ENCODE measurements around the gene IGSF23.

IGSF23 gene

GRCh38 chr19:44640518-44640917, 27.2 kb downstream of the IGSF23 start (continued):
- TF ChIP-seq ESRRG (CRISPR knock-in tag; IDR thresholded peaks at IDR 0.05) = no peak
- TF ChIP-seq, protein P1, sequence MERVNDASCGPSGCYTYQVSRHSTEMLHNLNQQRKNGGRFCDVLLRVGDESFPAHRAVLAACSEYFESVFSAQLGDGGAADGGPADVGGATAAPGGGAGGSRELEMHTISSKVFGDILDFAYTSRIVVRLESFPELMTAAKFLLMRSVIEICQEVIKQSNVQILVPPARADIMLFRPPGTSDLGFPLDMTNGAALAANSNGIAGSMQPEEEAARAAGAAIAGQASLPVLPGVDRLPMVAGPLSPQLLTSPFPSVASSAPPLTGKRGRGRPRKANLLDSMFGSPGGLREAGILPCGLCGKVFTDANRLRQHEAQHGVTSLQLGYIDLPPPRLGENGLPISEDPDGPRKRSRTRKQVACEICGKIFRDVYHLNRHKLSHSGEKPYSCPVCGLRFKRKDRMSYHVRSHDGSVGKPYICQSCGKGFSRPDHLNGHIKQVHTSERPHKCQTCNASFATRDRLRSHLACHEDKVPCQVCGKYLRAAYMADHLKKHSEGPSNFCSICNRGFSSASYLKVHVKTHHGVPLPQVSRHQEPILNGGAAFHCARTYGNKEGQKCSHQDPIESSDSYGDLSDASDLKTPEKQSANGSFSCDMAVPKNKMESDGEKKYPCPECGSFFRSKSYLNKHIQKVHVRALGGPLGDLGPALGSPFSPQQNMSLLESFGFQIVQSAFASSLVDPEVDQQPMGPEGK (CRISPR knock-in tag; IDR thresholded peaks at IDR 0.05; ENCODE audit: borderline replicate concordance) = no peak
- TF ChIP-seq RARB (CRISPR knock-in tag; IDR thresholded peaks at IDR 0.05) = no peak
- no peak for TF ChIP-seq ARNTL (CRISPR knock-in tag; IDR thresholded peaks at IDR 0.05; ENCODE audit: borderline replicate concordance, low read depth)

GRCh38 chr19:44641501-44642265, 28.3 kb downstream of the IGSF23 start:
- TF ChIP-seq PPARA (CRISPR knock-in tag; IDR thresholded peaks at IDR 0.05; ENCODE audit: borderline replicate concordance) = no peak
- TF ChIP-seq RARB (CRISPR knock-in tag; IDR thresholded peaks at IDR 0.05) = no peak
- no peak for TF ChIP-seq BACH2 (CRISPR knock-in tag; IDR thresholded peaks at IDR 0.05; ENCODE audit: borderline replicate concordance)
- TF ChIP-seq ZNF565 (CRISPR knock-in tag; conservative IDR thresholded peaks at IDR 0.05; ENCODE audit: low read depth) = no peak
- TF ChIP-seq GLIS3 (CRISPR knock-in tag; IDR thresholded peaks at IDR 0.05) = no peak
- TF ChIP-seq ZNF8 (CRISPR knock-in tag; IDR thresholded peaks at IDR 0.05) = no peak
- no peak for TF ChIP-seq ZNF70 (CRISPR knock-in tag; IDR thresholded peaks at IDR 0.05)
- TF ChIP-seq, protein P1 (CRISPR knock-in tag; IDR thresholded peaks at IDR 0.05; ENCODE audit: borderline replicate concordance) = no peak
- no peak for ATAC-seq

DNA sequence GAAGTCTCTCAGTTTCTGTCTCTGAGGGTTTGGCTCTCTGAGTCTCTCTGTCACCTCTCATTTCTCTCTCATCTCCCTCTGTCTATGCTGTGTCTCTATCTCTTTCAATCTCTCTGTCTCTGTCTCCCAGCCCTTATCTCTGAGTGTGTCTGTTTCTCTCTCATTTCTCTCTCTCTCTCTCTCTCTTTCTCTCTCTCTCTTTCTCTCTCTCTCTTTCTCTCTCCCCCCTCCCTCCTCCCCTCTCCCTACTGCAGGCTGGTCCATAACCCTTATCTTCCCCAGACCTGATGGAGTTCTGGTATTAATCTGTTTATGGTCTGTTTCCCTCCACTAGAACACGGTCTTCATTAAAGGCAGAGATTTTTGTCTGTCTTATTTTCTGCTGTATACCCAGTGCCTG, 29.0 kb downstream of the IGSF23 start:
- TF ChIP-seq, protein P2, sequence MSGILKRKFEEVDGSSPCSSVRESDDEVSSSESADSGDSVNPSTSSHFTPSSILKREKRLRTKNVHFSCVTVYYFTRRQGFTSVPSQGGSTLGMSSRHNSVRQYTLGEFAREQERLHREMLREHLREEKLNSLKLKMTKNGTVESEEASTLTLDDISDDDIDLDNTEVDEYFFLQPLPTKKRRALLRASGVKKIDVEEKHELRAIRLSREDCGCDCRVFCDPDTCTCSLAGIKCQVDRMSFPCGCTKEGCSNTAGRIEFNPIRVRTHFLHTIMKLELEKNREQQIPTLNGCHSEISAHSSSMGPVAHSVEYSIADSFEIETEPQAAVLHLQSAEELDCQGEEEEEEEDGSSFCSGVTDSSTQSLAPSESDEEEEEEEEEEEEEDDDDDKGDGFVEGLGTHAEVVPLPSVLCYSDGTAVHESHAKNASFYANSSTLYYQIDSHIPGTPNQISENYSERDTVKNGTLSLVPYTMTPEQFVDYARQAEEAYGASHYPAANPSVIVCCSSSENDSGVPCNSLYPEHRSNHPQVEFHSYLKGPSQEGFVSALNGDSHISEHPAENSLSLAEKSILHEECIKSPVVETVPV (CRISPR knock-in tag; IDR thresholded peaks at IDR 0.05) = no peak
- TF ChIP-seq TOX (CRISPR knock-in tag; IDR thresholded peaks at IDR 0.05; ENCODE audit: borderline replicate concordance) (no peak), ZFP3 (CRISPR knock-in tag; IDR thresholded peaks at IDR 0.05) (no peak), ESRRG (CRISPR knock-in tag; IDR thresholded peaks at IDR 0.05) (no peak), GLIS3 (CRISPR knock-in tag; IDR thresholded peaks at IDR 0.05) (no peak), RARB (CRISPR knock-in tag; IDR thresholded peaks at IDR 0.05) (no peak), ARNTL (CRISPR knock-in tag; IDR thresholded peaks at IDR 0.05; ENCODE audit: borderline replicate concordance, low read depth) (no peak), CREB5 (CRISPR knock-in tag; IDR thresholded peaks at IDR 0.05; ENCODE audit: low read depth) (no peak), CSDC2 (CRISPR knock-in tag; IDR thresholded peaks at IDR 0.05) (no peak), ZNF565 (CRISPR knock-in tag; conservative IDR thresholded peaks at IDR 0.05; ENCODE audit: low read depth) (no peak)
- no peak for ATAC-seq

GRCh38 chr19:44643605-44644401, 30.4 kb downstream of the IGSF23 start, which contains the start of gene PVR:
PVR (plus strand) TSS chr19:44643910; CDS start chr19:44644097, 187 bp downstream.
- peak; percentile 93 for ATAC-seq
- no peak for TF ChIP-seq SNAI2 (CRISPR knock-in tag; IDR thresholded peaks at IDR 0.05)
- no peak for TF ChIP-seq PPARA (CRISPR knock-in tag; IDR thresholded peaks at IDR 0.05; ENCODE audit: borderline replicate concordance)
- TF ChIP-seq ISL1 (CRISPR knock-in tag; IDR thresholded peaks at IDR 0.05) = peak; percentile 10; the same call in 1 of the 2 replicates
- TF ChIP-seq, protein P1 (CRISPR knock-in tag; IDR thresholded peaks at IDR 0.05; ENCODE audit: borderline replicate concordance) = peak; percentile 91
- TF ChIP-seq TOX (CRISPR knock-in tag; IDR thresholded peaks at IDR 0.05; ENCODE audit: borderline replicate concordance) = no peak

Measured in SK-N-SH treated with all-trans-retinoic acid at 6 μM for 48 hours (cell line).